ENCODE results near the gene TRPM1.

The TRPM1 gene

GRCh38 chr15:30978328-30978727 lies 123.2 kb downstream of the TRPM1 start:
- no peak for DNase-seq (ENCODE audit: low read depth, low spot score)

GRCh38 chr15:30974112-30974511 lies 127.4 kb downstream of the TRPM1 start:
- DNase-seq (ENCODE audit: low read depth, low spot score): no peak

DNA sequence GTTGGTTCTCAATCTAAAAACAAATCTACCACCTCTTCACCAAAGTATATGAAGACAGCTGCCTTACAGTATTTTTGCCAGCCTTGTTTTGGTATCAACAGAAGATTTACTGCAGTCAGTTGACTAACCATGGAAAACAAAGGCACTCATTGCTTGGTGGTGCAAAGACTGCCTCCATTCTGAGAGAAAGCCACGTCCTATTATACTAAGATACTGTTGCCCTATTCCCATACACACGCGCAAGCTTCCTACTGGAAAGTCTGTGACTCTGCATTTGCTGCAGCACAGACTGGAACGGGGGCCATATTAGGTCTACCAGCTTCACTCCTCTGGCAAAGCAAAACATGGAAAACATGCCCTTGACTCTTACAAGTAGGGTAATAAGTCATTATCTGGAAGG lies 128.1 kb downstream of the TRPM1 start:
- no peak for DNase-seq (ENCODE audit: low read depth, low spot score)

GRCh38 chr15:30969724-30970123 lies 131.8 kb downstream of the TRPM1 start:
- no peak for DNase-seq (ENCODE audit: low read depth, low spot score)

DNA sequence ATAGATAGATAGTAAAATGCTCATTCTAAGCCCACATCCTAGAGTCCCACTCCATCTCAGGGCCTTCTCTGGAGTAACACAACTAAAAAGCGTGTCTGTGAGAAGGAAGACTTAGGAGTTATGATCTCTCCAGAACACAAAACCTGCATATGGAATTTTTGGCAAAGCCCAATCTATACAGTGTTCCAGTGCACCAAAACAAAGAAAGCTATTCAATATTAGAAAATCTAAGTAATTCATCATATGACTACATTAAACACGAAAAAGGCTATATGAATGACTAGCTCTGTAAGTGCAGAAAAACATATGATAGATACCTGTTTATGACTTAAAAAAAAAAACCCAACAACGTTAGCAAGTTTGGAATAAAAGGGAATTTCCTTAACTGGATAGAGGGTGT lies 137.8 kb downstream of the TRPM1 start:
- DNase-seq (ENCODE audit: low read depth, low spot score): no peak

- DNase-seq (ENCODE audit: low read depth, low spot score): no peak
These were observed 138.9 kb downstream of the TRPM1 start for GRCh38 chr15:30962659-30963058.

DNA sequence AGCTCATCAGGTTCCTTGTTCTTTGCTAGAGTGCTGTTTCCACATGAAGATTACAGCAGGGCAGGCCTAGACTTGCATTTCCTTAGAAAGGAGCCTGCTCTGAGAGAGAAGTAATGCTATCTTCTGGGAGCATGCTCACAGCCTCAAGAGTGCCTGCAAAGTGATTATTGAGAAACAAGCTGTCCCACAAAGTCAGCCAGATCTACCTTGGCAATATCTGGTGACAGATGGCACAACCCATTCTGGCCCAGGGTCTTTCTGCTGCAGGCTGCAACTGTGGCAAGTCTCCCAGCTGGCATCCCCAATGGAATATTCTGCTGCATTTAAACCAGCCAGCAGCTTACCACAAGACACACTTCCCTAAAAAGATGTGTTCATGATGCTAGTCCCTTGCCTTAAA lies 139.4 kb downstream of the TRPM1 start:
- no peak for DNase-seq (ENCODE audit: low read depth, low spot score)

DNA sequence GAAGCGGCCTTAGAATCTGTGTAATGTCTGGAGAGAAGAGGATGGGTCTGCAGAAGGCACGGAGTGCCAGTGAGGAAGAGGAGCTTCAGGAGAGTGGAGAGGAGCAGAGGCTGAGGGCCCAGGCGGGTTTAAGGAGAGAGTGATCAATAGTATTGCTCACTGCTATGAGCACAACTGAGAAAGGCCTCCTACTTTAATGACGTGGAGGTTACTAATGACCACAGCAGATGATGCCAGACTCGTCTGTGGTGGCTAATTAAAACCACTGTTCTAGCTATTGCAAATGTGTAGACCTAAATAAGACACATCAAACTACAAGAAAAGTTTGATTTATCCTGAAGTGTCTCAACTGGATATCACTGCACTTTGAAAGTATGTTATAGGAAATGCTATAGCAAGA lies 143.3 kb downstream of the TRPM1 start:
- DNase-seq (ENCODE audit: low read depth, low spot score): no peak

GRCh38 chr15:30956216-30957124 lies 145.1 kb downstream of the TRPM1 start:
- DNase-seq (ENCODE audit: low read depth, low spot score): peak; percentile 32

GRCh38 chr15:30954674-30955073 lies 146.9 kb downstream of the TRPM1 start:
- DNase-seq (ENCODE audit: low read depth, low spot score): no peak

DNA sequence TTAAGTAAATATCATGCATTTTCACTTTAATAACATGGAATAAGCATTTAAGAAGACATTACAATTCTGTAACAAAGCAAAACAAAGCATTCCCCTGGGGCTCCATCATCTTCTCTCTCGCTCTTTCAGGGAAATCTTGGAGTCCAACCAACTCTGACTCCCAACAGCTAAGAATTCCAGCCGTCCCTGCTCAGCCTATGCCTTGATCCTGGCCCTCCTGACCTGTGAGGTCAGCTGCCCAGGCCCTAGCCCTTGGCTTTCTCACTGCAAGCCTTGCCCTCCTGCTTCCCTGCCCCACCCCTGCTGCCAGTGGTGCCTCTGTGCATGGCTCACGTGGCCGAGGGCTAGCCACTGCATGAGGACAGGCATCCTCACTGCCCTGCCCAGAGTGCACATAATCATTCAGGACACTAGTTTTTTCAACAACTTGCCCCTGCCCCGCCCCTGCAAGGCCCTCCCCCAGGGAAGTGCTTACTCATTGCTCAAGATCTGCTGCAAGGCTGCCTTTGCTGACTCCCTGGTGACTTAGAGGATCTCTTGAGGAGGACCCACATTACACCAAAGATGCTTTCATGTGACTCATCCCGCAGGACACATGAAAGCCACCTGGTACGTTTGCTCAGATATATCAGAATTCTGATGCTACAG lies 147.7 kb downstream of the TRPM1 start:
- peak; percentile 57 for DNase-seq (ENCODE audit: low read depth, low spot score)

GRCh38 chr15:30953183-30953582 lies 148.3 kb downstream of the TRPM1 start:
- no peak for DNase-seq (ENCODE audit: low read depth, low spot score)
